Measurements from ENCODE around the gene MS4A6A. TPM values are rescaled to one million over a fixed set of nuclear protein-coding genes. Genes with fewer than 3 reads are reported as not detected.

MS4A6A gene
- total RNA-seq, 1 donor from 2014 or later, result not detected

- Mint-ChIP-seq H3K4me1 (ENCODE audit: low read depth, unreplicated experiment) (no peaks in the 10 kb centered on the region), H3K27ac (ENCODE audit: unreplicated experiment) (no peak overlapping the region)
- TF ChIP-seq, protein P1, sequence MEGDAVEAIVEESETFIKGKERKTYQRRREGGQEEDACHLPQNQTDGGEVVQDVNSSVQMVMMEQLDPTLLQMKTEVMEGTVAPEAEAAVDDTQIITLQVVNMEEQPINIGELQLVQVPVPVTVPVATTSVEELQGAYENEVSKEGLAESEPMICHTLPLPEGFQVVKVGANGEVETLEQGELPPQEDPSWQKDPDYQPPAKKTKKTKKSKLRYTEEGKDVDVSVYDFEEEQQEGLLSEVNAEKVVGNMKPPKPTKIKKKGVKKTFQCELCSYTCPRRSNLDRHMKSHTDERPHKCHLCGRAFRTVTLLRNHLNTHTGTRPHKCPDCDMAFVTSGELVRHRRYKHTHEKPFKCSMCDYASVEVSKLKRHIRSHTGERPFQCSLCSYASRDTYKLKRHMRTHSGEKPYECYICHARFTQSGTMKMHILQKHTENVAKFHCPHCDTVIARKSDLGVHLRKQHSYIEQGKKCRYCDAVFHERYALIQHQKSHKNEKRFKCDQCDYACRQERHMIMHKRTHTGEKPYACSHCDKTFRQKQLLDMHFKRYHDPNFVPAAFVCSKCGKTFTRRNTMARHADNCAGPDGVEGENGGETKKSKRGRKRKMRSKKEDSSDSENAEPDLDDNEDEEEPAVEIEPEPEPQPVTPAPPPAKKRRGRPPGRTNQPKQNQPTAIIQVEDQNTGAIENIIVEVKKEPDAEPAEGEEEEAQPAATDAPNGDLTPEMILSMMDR (IDR thresholded peaks at IDR 0.05; ENCODE audit: insufficient read depth, low read depth, low read length), result no peak
- TF ChIP-seq EZH2 (IDR thresholded peaks at IDR 0.05; ENCODE audit: insufficient read depth, low read length), result no peak
Observed at GRCh38 chr11:60159868-60160267, 23.0 kb downstream of the MS4A6A start.

GRCh38 chr11:60159284-60159683 is 23.6 kb downstream of the MS4A6A start:
- H3K36me3 Mint-ChIP-seq (ENCODE audit: low read depth, unreplicated experiment), result no peaks in the 10 kb centered on the region
- Histone ChIP-seq H3K79me2 (ENCODE audit: insufficient read depth, low read length) (no peaks in the 10 kb centered on the region), H3K9me3 (ENCODE audit: insufficient read depth, low read depth, low read length) (no peaks in the 10 kb centered on the region), H3K4me2 (ENCODE audit: low read length) (no peak overlapping the region), H2AFZ (ENCODE audit: low read depth, low read length) (no peak overlapping the region), H3K4me3 (ENCODE audit: insufficient read depth, low read depth, low read length) (no peak overlapping the region), H3K4me1 (ENCODE audit: insufficient read depth, low read length) (no peaks in the 10 kb centered on the region), H3K9ac (ENCODE audit: low read length) (no peak overlapping the region), H3K36me3 (ENCODE audit: insufficient read depth, low read length) (no peaks in the 10 kb centered on the region), H3K27ac (ENCODE audit: low read depth, low read length) (no peak overlapping the region), H3K27me3 (ENCODE audit: insufficient read depth, low read length) (no peaks in the 10 kb centered on the region), H4K20me1 (ENCODE audit: insufficient read depth, low read length) (no peaks in the 10 kb centered on the region)
- FAIRE-seq, result no peak
- TF ChIP-seq EZH2 (IDR thresholded peaks at IDR 0.05; ENCODE audit: insufficient read depth, low read length), result no peak
- TF ChIP-seq, protein P1 (IDR thresholded peaks at IDR 0.05; ENCODE audit: insufficient read depth, low read depth, low read length), result no peak
- no peaks in the 10 kb centered on the region for H3K4me1 Mint-ChIP-seq (ENCODE audit: low read depth, unreplicated experiment)
- DNase-seq (ENCODE audit: low read depth), result no peak
- H3K4me3 Mint-ChIP-seq (ENCODE audit: unreplicated experiment), result no peak overlapping the region
- no peaks in the 10 kb centered on the region for H3K27me3 Mint-ChIP-seq (ENCODE audit: low read depth, unreplicated experiment)
- H3K9me3 Mint-ChIP-seq (ENCODE audit: unreplicated experiment), result no peaks in the 10 kb centered on the region
- no peak overlapping the region for H3K27ac Mint-ChIP-seq (ENCODE audit: unreplicated experiment)

More at GRCh38 chr11:60159868-60160267, 23.0 kb downstream of the MS4A6A start:
- H4K20me1 ChIP-seq (ENCODE audit: insufficient read depth, low read length), result no peaks in the 10 kb centered on the region
- FAIRE-seq, result no peak
- H2AFZ ChIP-seq (ENCODE audit: low read depth, low read length), result no peak overlapping the region
- H3K27ac ChIP-seq (ENCODE audit: low read depth, low read length), result no peak overlapping the region
- H3K9me3 Mint-ChIP-seq (ENCODE audit: unreplicated experiment), result peaks cover 1% of the 10 kb centered on the region
- no peaks in the 10 kb centered on the region for H3K36me3 Mint-ChIP-seq (ENCODE audit: low read depth, unreplicated experiment)
- H3K4me3 Mint-ChIP-seq (ENCODE audit: unreplicated experiment), result no peak overlapping the region
- no peaks in the 10 kb centered on the region for H3K4me1 ChIP-seq (ENCODE audit: insufficient read depth, low read length)
- no peak overlapping the region for H3K4me3 ChIP-seq (ENCODE audit: insufficient read depth, low read depth, low read length)
- no peaks in the 10 kb centered on the region for H3K79me2 ChIP-seq (ENCODE audit: insufficient read depth, low read length)
- no peaks in the 10 kb centered on the region for H3K9me3 ChIP-seq (ENCODE audit: insufficient read depth, low read depth, low read length)
- H3K27me3 Mint-ChIP-seq (ENCODE audit: low read depth, unreplicated experiment), result no peaks in the 10 kb centered on the region
- no peak overlapping the region for H3K9ac ChIP-seq (ENCODE audit: low read length)
- H3K4me2 ChIP-seq (ENCODE audit: low read length), result no peak overlapping the region
- no peaks in the 10 kb centered on the region for H3K36me3 ChIP-seq (ENCODE audit: insufficient read depth, low read length)
- no peak for DNase-seq (ENCODE audit: low read depth)
- no peaks in the 10 kb centered on the region for H3K27me3 ChIP-seq (ENCODE audit: insufficient read depth, low read length)

- H3K9me3 Mint-ChIP-seq (ENCODE audit: unreplicated experiment), result no peaks in the 10 kb centered on the region
- Histone ChIP-seq H4K20me1 (ENCODE audit: insufficient read depth, low read length) (no peaks in the 10 kb centered on the region), H3K9ac (ENCODE audit: low read length) (no peak overlapping the region), H2AFZ (ENCODE audit: low read depth, low read length) (no peak overlapping the region), H3K9me3 (ENCODE audit: insufficient read depth, low read depth, low read length) (no peaks in the 10 kb centered on the region), H3K4me3 (ENCODE audit: insufficient read depth, low read depth, low read length) (no peak overlapping the region), H3K4me1 (ENCODE audit: insufficient read depth, low read length) (no peaks in the 10 kb centered on the region), H3K4me2 (ENCODE audit: low read length) (no peak overlapping the region), H3K79me2 (ENCODE audit: insufficient read depth, low read length) (no peaks in the 10 kb centered on the region), H3K27ac (ENCODE audit: low read depth, low read length) (no peak overlapping the region), H3K36me3 (ENCODE audit: insufficient read depth, low read length) (no peaks in the 10 kb centered on the region), H3K27me3 (ENCODE audit: insufficient read depth, low read length) (no peaks in the 10 kb centered on the region)
- no peak overlapping the region for H3K27ac Mint-ChIP-seq (ENCODE audit: unreplicated experiment)
- no peaks in the 10 kb centered on the region for H3K27me3 Mint-ChIP-seq (ENCODE audit: low read depth, unreplicated experiment)
- H3K4me3 Mint-ChIP-seq (ENCODE audit: unreplicated experiment), result no peak overlapping the region
- H3K4me1 Mint-ChIP-seq (ENCODE audit: low read depth, unreplicated experiment), result no peaks in the 10 kb centered on the region
- DNase-seq (ENCODE audit: low read depth) (no peak), FAIRE-seq (no peak)
- H3K36me3 Mint-ChIP-seq (ENCODE audit: low read depth, unreplicated experiment), result no peaks in the 10 kb centered on the region
- TF ChIP-seq, protein P1 (IDR thresholded peaks at IDR 0.05; ENCODE audit: insufficient read depth, low read depth, low read length), result no peak
- TF ChIP-seq EZH2 (IDR thresholded peaks at IDR 0.05; ENCODE audit: insufficient read depth, low read length), result no peak
Observed at GRCh38 chr11:60158636-60159035, 24.2 kb downstream of the MS4A6A start.

Measured in astrocyte (in vitro differentiated cells and primary cell).